ENCODE results near the gene SF3B4.

GRCh38 chr1:149884433-149885338, 42.9 kb downstream of the SF3B4 start:
- TF ChIP-seq CTCF (conservative IDR thresholded peaks at IDR 0.05; ENCODE audit: low read length) = no peak
- no peak for TF ChIP-seq EZH2phosphoT487 (IDR thresholded peaks at IDR 0.05; ENCODE audit: borderline replicate concordance, low read depth, low read length)
